Mesodermal cell (in vitro differentiated cells): ENCODE data around the gene SATB2.

Experiments
- H3K27ac ChIP-seq: 2 replicates; pipeline ENCODE4 v1.7.0; 2013; ENCODE audit warnings: mild to moderate bottlenecking, low read depth, low read length, moderate library complexity; ENCODE audit not compliant: severe bottlenecking
- H3K36me3 ChIP-seq: 2 replicates; pipeline ENCODE4 v1.7.1; 2013; ENCODE audit warnings: mild to moderate bottlenecking, low read length, moderate library complexity; ENCODE audit not compliant: control insufficient read depth, insufficient read depth
- H3K4me1 ChIP-seq: one replicate; pipeline ENCODE4 v1.7.1; 2013; ENCODE audit warnings: mild to moderate bottlenecking, low read length; ENCODE audit not compliant: insufficient read depth, control insufficient read depth, poor library complexity, severe bottlenecking
- H3K4me3 ChIP-seq: 2 replicates; pipeline ENCODE4 v1.7.0; 2013; ENCODE audit warnings: low read length, control low read depth, mild to moderate bottlenecking; ENCODE audit not compliant: insufficient read depth, poor library complexity, severe bottlenecking; ENCODE audit errors: extremely low read depth
- H3K9me3 ChIP-seq: 2 replicates; pipeline ENCODE4 v1.7.1; 2013; ENCODE audit warnings: mild to moderate bottlenecking, low read length, moderate library complexity; ENCODE audit not compliant: control insufficient read depth
- WGBS, 2 experiments: methylation state at CpG; one replicate each; pipeline ENCODE4 v1.1.5; 2013; ENCODE audit warnings: missing lambda C conversion rate in 2 of 2; ENCODE audit not compliant: insufficient coverage in 2 of 2; 5-methylcytosine and 5-hydroxymethylcytosine counted together

SATB2 gene

DNA sequence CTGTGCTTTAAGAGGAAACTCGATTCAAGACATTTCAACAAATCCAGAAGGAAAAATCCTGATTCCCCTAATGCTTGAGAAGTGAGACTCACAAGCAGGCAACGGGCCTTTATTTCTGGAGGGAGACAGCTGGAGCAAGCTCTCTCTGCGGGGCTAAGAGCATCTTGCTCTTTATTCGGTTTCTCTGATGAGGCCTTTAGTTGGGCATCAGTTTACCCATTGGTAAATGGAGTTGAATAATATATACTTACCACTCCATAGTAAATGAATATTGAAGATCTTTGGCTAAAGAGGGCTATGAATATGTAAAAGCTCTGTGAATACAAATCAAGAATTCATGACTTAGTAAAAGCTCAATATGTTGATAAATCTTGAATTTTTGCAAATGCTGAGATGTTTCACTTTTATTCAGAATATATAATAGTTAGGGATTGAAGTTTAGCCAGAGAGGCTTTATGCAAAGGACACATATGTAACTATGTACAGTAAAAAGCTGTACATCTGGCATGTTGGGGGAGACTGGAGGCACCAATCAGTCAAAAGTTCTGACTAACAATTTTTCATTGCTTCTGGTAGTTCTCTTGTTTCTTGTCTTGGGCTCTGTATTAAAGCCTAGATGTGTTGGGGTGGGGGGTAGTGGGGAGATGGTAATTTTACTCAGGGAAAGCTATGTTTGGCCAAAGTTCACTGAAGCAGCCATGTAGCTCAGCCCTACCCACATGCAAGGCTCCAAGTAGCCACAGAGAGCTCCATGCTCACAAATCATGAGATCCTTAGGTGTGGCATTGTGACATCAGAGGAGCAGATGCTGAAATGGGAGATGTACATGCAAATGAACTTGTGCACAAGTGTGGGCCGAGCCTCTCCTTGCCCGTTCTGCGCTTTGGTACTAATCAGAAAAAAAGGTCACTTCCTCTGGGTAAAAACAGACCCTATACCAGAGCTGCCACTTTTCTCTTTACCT, 200.2 kb downstream of the SATB2 start:
- Histone ChIP-seq H3K4me1 (no peaks in the 10 kb centered on the region), H3K4me3 (no peak overlapping the region), H3K36me3 (no peaks in the 10 kb centered on the region), H3K9me3 (no peaks in the 10 kb centered on the region), H3K27ac (no peak overlapping the region)
- 80 to 95% methylated on average over 2 to 4 of the region's 7 CpGs for WGBS, 2 experiments

DNA sequence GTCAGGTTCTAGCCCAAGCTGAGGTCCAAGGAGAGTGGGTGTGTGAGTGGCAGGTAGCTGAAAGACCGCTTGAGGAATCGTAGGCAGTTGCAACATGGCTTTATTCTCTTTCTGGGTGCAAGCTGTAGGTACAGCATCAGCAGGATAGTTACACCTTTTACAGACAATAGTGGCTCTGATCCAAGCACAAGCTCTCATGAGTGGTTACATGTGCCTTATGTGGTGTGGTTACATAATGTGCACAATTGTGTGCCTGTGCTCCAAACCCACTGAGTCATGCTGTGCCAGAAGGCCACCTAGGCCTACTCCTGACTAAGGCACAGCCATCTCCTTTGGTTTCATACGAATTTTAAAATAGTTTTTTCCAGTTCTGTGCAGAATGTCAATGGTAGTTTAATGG, 227.6 kb downstream of the SATB2 start:
- no peaks in the 10 kb centered on the region for H3K36me3 ChIP-seq
- H3K4me3 ChIP-seq, result no peak overlapping the region
- WGBS, 2 experiments, result 80 to 90% methylated on average over 1 to 3 of the region's 3 CpGs
- H3K27ac ChIP-seq, result no peak overlapping the region
- H3K4me1 ChIP-seq, result no peaks in the 10 kb centered on the region
- H3K9me3 ChIP-seq, result no peaks in the 10 kb centered on the region

DNA sequence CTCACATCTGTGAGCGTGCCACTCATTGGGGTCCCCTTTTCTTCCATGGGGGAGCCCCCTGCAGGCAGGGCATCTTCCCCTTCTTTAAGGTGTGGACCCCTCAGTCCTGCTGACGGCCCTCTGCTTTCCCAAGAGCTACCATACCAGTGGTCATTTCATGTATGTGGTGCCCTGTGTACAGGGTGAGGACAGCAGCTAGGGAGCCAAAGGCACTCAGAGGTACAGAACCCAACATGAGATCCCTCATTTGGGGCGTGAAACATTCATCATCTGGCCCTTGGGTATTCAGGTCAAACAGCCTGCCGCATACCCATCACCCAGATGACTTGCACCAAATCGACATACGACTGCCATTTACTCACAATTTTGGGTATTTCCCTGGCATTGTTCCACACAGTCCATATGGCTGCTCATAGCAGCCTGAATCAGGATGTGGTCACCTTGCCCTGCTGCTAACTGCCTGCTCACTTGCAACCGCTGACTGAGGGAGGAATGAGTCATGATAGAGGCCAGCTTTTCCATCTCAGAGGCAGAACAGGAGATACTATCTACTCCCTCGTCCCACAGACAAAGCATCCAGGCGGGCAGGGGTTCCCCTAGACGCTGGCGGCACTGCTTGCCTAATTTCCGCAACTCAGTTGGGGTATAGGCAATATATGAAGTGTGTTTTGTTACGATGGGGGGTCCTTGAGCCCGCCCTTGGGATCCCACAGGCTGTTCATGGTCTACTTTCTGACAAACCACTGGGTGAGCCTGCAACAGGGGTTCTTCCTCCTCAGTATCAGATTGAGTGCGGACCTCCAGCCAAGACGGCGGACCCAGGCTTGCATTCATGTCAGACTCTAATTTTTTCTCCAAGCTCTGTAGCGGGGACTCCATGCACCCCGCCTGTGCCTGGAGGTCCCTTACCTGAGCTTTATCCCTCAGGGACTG, 228.6 kb downstream of the SATB2 start:
- WGBS, 2 experiments, result 89 to 91% methylated on average over 9 to 17 of the region's 19 CpGs
- H3K36me3 ChIP-seq, result no peaks in the 10 kb centered on the region
- H3K27ac ChIP-seq, result no peak overlapping the region
- no peak overlapping the region for H3K4me3 ChIP-seq
- H3K4me1 ChIP-seq, result no peaks in the 10 kb centered on the region
- no peaks in the 10 kb centered on the region for H3K9me3 ChIP-seq

DNA sequence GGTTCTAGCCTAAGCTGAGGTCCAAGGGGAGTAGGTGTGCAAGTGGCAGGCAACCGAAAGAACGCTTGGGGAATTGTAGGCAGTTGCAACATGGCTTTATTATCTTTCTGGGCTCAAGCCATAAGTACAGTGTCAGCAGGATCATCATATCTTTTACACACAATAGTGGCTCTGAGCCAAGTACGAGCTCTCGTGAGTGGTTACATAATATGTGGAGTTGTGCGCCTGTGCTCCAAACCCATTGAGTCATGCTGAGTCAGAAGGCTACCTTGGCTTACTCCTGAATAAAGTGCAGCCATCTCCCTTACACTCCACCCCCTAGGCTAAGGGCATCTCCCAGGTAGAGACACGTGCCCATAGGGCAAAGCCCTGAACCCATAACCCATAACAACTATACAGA, 233.9 kb downstream of the SATB2 start:
- no peaks in the 10 kb centered on the region for H3K9me3 ChIP-seq
- H3K27ac ChIP-seq, result no peak overlapping the region
- no peaks in the 10 kb centered on the region for H3K36me3 ChIP-seq
- WGBS, 2 experiments, result 91 to 100% methylated on average over 2 to 3 of the region's 6 CpGs
- no peaks in the 10 kb centered on the region for H3K4me1 ChIP-seq
- H3K4me3 ChIP-seq, result no peak overlapping the region

DNA sequence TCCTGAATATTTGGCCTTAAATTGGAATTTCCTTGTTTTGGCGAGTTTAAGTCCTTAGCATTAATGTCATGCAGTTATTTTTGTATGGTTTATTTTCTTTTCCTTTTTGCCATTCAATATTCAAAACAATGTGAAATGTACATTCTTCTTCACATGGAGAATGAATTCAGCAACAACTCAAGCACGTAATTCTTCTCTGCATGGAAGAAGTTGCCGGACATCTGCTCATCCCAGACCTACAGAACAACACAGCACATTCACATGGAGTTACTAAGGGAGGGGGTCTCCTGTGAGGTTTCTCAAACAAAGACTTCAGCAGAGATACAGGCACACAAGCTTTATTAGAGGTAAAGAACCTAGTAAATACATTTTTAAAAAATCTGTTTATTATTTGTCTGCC, 236.8 kb downstream of the SATB2 start:
- Histone ChIP-seq H3K4me1 (no peaks in the 10 kb centered on the region), H3K4me3 (no peak overlapping the region), H3K36me3 (no peaks in the 10 kb centered on the region), H3K9me3 (no peaks in the 10 kb centered on the region), H3K27ac (no peak overlapping the region)
- no CpG with 5 or more reads among the region's 3 CpGs for whole genome bisulfite sequencing, 2 experiments

DNA sequence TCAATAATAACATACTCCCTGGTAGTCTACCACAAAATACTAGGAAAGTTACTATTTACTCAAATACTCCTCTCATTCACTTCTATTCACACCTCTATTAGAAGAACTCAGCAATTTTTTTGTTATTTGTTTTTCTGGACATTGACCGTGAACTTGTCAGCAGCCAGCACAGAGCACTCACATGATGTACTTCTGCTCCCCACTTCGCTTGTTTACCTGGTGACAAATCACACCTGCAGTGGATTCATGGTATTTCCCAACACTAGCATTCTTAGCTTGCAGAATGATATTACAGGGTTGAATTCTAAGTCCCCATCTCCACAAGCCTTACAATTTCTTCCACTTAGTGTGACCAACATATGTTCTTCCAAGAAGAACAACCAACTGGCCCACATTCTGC, 238.2 kb downstream of the SATB2 start:
- H3K4me3 ChIP-seq, result no peak overlapping the region
- H3K36me3 ChIP-seq, result no peaks in the 10 kb centered on the region
- H3K27ac ChIP-seq, result no peak overlapping the region
- no peaks in the 10 kb centered on the region for H3K4me1 ChIP-seq
- 67 to 94% methylated on average over 1 to 2 of the region's 2 CpGs for WGBS, 2 experiments
- no peaks in the 10 kb centered on the region for H3K9me3 ChIP-seq
